ENCODE results near the gene CXCL13.

GRCh38 chr4:77652237-77652897 is 46.7 kb downstream of the CXCL13 start:
- TF ChIP-seq CTCF (IDR thresholded peaks at IDR 0.05) (no peak), POLR2AphosphoS5 (IDR thresholded peaks at IDR 0.05) (no peak)

Data from sigmoid colon (tissue), 4 donors.